Measurements from ENCODE around the gene ZNF66.
A peak's percentile ranks its signal among the peaks of the same experiment; 100 is the strongest.
"Not testable (repeated sequence)": the region's sequence is repeated elsewhere in the genome, so short reads cannot be mapped to it uniquely, and the experiment has no call there.

Gene ZNF66

GRCh38 chr19:20776083-20777076, at the start of gene ZNF66:
Gene ZNF66 (plus strand): TSS chr19:20776304. CDS start chr19:20776448, 144 bp downstream.
- DNase-seq (ENCODE audit: low read depth): peak; percentile 94

- DNase-seq (ENCODE audit: low read depth): not testable (repeated sequence)
These were observed 25.9 kb upstream of the ZNF66 start for GRCh38 chr19:20750169-20750568.

GRCh38 chr19:20752291-20752690, 23.8 kb upstream of the ZNF66 start:
- DNase-seq (ENCODE audit: low read depth): not testable (repeated sequence)

- not testable (repeated sequence) for DNase-seq (ENCODE audit: low read depth)
These were observed 6.8 kb upstream of the ZNF66 start for GRCh38 chr19:20769225-20769736.

- DNase-seq (ENCODE audit: low read depth): no peak
These were observed 11.7 kb downstream of the ZNF66 start for GRCh38 chr19:20787786-20788185.

- no peak for DNase-seq (ENCODE audit: low read depth)
These were observed 15.7 kb downstream of the ZNF66 start for GRCh38 chr19:20791806-20792205.

GRCh38 chr19:20806311-20807262, 30.5 kb downstream of the ZNF66 start:
- DNase-seq (ENCODE audit: low read depth): not testable (repeated sequence)

GRCh38 chr19:20840371-20840770, 64.3 kb downstream of the ZNF66 start:
- no peak for DNase-seq (ENCODE audit: low read depth)

Measured in activated T-cell treated with anti-CD3 and anti-CD28 coated beads for 24 hours (primary cell).